Activated naive CD4-positive, alpha-beta T cell treated with Interleukin-2 at 50 U/mL for 16 hours (primary cell): ENCODE results near the gene EPHA2.
"Not testable (repeated sequence)": the region's sequence is repeated elsewhere in the genome, so short reads cannot be mapped to it uniquely, and the experiment has no call there.

ENCODE experiments used
- DNase-seq: peaks from one replicate; pipeline ENCODE4 v3.0.0-alpha.2; 2020

EPHA2 gene

DNA sequence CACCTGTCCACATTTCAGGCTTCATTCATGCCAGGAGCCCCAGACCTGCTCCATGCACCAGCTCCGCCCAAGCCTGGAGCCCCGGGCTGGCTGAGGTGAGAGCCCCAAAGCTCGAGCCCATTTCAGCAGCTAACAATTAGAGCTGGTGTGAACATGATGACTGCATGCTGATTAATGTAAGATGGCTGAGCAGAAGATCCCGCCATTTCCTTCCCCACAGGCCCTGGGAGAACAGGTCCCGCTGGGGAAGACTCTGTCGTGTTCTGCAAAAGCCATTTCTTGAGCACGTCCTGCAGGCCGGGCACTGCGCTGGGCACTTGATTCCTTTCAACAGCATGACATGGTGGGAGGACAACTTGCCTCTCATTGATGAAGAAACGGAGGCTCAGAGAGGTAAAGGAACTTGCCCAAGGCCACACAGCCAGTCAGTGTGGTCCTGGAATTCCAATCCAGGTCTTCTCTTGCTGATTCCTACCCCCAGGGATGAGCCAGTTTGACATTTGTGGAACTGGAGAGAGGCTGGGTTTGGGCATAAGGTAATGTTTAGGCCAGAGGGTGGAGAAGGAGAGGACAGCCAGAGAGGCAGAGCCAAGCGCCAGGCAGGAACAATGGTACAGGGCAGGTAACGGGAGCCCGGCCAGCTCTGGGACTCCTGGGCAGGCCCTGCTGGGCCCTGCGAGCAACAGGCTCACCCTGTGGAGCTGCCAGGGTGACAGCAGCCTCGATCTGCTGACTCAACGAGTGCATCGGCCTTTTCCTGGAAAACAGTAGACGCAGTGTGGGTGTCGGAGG is 28.1 kb upstream of the EPHA2 start:
- DNase-seq: no peak

DNA sequence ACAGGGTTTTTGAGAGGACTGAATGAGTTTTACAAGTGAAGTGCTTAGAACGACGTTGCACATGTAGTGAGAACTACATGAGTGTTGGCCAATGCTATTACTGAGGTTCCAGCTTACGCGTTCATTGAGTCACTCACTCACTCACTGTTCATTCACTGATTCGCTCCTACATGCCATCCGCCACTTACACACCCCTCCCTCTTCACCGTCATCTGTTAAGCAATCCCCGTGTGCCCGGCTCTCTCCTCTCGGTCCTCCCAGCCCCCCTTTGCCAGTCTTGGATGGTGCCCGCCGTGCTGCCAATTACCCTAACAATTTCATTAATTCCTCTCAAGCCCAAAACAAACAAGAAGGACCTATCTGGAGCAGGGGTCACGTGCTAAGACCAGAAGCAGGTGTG is 27.3 kb upstream of the EPHA2 start:
- no peak for DNase-seq

DNA sequence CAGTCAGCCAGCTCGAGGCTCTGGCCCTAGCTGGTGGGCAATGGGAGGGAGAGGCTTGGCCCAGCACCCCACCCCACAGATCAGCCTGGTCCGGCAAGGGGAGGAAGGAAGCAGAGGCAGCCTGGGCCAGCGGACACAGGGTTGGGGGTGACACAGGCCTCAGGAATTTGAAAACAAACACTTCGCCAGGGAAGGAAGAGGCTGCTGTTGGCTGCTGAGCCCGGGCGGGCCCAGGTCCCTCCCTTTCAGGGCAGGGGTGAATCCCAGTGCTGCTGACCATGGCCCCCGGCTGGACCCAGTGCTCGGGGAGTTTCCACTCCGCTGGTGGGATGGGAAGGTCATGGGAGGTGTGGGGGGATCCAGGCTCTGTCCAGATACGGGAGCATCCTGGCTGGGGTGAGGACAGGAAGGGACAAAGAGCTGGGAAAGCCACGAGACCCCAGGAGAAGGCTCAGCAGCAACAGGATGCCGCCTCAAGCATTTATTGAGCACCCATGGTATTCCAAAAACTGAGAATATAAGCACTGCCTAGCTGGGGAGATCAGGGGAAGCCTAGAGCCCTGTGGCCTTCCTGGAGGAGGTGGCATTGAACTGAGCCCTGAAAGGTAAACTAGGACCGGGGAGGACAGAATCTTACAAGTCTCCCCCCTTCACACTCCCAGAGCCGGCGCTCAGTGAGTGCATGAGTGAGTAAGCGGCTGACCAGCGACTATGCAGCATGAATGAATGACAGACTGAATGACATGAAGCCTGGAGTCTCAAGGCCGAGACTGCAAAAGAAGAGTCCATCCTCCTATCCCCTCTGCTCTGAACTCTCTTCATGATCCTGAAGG is 26.2 kb upstream of the EPHA2 start:
- no peak for DNase-seq

DNA sequence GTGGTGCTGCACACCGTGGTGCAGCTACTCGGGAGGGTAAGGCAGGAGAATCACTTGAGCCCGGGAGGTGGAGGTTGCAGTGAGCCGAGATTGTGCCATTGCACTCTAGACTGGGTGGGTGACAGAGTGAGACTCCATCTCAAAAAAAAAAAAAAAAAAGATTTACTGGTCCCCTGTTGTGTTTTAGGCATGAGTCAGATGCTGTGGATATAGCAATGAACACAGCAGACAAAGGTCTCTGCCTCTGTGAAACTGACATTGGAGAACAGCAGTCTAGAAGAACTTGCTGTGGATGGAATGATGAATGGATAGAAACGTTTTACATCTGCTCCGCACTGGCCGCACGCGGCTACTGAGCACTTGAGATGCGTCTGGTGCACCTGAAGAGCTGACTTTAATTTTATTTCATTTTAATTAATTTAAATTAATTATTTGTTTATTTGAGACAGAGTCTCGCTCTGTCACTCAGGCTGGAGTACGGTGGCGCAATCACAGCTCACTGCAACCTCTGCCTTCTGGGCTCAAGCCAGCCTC is 24.5 kb upstream of the EPHA2 start:
- no peak for DNase-seq

DNA sequence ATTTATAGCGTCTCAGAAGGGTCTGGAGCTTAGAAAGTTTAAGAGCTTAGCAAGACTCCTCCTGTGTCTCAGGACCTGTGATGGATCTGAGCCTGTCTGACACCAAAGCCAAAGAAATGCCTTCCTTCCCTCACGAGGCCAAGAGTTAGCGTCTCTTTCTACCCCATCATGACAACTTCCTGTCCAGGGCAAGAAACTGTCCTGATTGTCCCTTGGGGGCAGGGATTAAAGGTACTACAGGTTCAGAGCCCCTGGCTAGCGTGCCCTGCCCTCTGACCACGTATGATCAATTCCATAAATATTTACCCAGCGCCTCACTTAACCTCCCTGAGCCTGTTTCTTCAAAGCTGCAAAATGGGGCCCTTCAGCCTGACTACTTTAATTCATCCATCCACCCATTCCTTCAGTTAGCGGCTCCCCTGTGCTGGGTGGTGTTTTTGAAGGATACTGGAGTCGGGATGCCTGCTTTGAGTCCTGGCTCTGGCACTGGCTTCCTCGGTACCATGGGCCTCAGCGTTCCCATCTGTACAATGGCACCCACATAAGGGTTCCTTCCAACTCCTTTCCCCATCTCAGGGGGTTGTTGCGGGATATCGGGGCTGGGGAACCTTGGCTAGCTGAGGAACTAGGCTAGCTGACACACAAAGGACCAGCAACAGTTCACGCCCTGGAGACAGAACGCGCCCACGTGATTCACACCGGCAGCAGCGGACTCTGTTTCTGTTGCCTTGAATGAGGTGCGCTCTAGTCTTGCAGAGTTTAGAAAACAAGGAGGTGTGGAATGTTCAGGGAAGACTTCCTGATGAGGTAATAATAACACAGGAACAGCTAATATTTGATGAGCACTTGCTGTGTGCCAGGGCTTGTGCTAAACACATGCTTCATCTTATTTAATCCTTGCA is 23.0 kb upstream of the EPHA2 start:
- no peak for DNase-seq

DNA sequence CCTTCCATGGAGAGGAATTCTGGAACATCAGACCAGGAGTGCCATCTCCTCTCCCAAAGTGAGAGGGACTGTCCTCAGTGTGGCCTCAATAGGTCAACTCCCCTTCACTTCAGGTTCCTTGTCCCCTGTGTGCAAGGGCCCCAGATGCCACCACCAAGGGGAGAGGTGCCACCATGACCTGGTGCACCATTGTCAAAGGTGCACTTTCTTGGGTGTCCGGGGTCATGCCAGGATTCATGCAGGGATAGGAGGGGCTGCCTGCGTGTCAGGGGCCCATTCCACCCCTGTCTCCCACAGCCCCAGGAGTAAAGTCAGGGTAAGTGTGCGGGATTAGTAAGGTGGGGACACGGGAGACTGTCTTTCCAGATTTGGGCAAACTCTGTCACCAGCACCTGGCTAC is 21.4 kb upstream of the EPHA2 start:
- no peak for DNase-seq

DNA sequence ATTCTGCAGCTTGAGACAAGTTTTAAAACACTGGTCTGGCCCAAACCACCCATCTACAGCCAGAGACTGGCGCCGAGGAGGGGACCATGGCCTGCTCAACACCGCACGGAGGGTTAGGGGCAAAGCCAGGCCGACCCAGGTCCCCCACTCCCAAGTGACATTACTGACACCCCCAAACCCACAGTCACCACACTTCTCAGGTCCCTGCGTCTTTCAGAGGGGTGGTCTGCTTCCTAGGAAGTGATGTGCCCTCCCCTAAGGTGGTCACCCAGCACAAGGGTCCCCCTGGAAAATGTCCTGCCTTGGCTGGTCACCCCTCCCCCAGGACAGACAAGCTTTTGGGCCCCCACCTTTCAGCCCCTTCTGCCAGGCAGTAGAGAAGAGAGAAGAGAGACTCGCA is 20.8 kb upstream of the EPHA2 start:
- DNase-seq: no peak

DNA sequence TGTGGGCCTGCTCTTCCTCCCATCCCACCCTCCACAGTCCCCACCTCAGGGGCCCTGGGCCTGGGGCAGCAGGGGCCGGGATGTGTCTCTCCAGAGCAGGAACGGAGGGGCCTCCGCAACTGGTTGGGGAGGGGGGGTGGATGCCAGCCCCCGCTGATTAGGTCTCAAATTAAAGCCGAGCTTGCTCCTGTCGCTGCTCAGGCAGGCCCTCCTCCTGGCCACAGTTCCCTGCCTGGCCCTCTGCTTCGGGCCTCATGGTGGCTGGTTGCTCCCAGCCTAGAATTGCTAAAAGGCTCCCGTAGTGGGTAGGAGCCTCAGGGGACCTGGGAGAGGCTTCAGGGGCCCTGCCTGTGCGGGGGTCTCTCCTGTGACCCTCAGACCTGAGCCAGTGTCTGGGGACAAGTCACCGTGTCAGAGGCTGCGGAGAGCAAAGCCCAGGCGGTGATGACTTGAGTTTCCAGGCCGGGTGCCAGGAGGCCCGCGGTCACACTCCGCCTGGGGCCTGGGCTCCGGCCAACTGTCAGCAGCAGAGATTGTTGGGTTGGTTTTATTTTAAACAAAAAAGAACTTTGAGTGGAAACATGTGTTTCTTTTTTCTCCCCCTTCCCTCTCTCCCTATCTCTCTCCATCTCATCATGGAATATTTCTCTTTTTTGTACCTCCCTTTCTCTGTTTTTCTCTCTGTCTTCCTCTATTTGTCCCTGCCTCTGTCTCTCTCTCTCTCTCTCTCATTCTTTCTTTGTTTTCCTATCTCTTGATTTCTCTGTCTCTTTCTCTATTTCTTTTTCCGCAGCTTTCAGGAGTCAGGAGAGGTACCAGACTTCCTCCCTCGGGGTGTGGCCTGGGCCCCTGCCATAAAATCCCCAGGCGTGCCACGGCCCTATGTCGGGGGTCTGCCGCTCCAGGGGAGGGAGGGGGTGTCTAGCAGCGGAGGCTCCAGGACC is 20.0 kb upstream of the EPHA2 start:
- no peak for DNase-seq

DNA sequence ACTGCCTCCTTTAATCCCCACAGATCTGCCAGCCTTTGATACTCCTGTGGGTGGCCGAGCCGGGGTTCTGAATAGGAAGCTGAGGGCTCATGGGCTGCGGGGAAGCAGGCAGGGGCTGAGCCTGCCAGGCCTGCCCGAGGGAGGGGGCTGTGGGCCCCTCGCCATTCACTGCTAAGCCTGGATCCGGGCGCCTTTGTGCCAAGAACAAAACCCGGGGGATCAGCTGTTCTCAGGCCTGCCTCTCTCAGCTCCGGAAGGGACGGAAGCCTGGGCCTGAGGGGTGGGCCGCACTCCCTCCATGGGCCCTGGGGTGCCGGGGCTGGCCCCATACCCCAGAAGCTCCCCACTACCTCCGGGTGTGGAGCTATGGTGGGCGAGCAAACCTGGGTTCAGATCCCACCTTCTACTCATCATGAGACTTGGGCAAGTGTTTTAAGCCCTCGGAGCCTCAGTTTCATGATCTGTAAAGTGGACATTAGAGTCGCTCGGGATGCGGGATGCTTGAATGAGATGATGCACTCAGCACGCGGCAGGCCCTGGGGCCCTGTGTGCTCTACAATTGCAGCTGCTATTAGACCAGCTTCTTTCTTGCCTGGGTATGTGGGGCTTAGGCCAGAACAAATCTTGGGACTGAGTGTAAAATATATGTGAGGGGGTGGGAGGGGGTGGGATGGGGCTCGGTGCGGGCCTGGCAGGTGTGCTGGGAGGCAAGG is 19.2 kb upstream of the EPHA2 start:
- DNase-seq: no peak

DNA sequence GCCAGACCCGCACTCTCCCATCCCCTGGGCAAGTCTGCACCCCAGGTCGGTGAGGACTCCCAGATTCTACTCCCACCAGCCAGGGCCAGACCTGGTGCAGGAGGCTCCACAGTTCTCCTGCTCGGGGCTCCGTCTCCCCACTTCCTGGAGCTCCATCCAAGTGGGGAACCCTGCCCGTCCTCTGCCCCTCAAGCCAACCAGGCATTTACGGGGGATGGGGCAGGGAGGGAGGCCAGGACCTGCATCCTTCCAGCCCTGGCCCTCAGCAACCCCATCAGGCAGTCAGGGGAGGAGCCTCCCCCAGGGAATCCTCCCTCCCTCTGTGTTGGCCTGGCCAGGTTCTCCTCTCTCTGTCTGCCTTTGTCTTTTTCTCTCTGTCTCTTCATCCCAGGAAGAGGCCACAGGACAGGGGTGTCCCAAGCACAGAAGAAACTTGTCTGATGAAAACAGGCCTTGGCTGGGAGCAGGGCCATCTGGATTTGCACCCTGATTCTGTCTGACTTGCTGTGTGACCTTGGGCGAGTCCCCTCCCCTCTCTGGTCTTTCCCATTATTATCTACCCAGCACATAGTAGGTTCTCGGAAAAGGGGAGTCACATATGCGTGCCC is 18.5 kb upstream of the EPHA2 start:
- DNase-seq: no peak

DNA sequence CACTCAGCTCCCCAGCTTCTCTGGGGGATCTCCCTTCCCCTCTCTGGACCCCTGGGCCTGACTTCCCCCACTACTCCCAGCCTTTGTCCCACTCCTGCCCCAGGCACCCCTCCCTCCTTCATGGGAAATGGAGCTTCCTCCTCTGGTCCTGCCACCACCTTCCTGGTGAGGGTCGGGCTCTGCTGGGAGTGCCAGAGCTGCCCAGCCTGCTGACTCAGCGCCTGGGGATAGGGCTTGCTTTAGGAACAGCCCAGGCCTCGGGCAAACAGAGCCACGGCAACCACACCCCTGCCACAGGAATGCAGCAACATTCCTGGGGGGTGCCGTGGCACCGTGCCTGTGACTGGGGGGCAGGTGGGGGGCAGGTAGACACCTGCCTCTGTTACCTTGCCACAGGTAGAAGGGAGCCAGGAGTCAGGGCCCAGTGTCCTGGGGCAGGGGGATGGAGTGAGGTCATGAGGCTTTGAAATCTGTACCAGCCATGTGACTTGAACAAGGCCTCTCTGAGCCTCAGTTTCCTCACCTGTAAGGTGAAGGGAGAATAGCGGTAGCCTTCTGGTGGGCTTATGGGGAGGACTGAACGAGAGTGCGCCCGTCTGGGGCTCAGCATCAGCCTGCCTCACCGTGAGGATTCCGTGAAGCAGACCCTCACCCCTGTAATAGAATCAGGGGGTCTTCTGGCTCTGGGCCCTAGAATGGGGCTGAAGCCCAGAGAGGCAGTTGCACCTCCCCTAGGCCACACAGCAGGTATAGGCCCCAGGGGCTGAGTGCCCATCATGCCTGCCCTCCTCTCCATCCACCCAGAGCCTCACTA is 17.8 kb upstream of the EPHA2 start:
- no peak for DNase-seq

DNA sequence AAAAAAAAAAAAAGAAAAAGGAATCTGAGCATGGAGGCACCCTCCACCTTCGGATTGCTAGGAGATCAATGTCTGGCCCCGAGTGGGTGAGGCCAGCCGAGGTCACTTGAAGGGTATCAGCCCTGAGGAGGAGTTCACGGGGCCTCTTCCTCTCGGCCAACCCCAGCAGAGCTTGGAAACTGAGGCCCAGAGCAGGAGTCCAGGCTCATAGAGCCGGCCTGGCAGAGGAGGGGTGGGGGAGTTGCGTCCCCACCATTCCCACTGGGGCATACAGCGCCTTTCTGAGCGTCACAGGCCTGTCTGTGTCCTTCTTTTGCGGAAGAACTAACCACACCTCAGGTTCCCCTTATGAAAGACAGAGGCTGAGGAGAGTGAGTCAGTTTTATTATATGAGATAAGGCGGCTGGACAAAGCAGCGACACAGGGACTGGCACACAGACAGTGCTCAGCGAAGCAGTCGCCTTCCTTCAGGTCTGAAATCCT is 17.1 kb upstream of the EPHA2 start:
- DNase-seq: no peak

DNA sequence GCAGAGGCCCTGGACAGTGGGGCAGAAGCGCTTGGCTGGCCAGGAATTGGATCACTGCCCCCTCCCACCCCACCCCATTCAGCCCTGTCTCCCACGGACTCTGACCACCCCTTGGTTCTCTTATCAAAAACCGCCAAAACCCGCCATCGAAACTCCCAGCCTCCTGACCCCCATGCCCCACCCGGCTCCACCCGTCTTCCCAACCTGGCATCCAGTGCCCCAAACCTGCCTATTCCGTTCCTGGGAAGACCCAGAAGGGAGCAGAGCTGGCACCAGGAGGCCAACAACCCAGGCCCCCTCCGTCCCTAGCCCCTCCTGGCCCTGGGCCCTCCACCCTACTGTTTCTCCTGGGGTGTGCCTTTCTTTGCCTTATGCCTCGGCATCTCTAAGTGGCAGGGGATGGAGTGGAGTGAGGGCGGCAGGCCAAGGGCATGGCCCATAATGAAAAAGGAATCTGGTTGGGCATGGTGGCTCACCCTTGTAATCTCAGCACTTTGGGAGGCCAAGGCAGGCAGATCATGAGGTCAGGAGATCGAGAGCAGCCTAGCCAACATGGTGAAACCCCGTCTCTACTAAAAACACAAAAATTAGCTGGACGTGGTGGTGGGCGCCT is 16.5 kb upstream of the EPHA2 start:
- DNase-seq: no peak

DNA sequence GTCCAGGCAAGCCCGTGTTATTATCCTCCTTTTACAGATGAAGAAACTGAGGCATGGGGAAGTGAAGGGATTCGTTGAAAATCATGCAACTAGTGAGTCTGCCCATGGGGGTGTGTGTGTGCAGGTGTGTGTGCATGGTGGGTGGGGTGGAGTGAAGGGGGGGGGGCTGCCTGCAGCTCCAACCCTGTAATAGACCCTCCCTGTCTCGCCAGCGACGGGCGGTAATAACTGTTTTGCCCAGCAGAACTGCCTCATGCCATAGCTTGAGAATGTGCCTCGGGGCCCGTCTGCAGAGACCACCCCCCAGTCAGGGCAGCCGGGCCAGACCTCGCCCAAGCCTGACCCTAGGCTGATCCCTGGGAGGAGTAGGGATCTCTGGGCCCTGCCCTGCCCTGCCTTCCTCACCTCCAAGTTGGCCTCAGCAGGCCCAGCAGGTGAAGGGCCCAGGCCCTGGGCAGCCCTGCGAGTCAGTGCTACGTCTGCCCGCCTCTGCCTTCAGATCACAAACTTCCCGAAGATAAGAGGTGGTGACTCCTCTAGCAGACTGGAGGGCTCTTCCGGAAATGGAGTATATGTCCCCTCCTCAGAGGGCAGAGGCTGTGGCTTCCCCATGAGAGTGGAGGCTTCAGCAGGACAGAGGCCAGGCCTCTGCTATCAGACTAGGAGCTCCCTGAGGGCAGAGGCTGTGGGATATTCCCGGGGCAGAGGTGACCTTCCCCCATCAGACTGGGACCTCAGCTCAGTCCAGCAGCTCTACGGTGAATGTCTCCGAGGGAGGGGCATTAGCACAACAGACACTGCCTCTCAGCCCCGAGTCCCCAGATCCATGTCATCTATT is 15.7 kb upstream of the EPHA2 start:
- DNase-seq: no peak

DNA sequence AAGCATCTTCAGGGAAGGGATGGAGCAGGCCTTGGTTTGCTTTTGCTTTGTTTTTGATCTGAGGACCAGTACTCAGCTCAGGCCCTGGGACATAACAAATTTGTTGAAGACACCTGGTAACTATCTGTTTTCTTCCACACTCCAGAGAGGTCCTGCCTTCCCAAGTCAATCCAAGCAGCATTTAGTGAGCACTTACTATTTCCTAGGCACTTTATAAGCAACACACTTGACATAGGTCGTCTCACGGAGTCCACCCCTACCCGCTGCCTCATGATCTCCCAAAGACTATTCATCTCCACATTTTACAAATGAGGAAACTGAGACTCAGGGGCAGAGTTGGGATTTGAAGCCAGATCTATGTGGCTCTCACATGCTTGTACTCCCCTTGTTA is 14.4 kb upstream of the EPHA2 start:
- DNase-seq: no peak

DNA sequence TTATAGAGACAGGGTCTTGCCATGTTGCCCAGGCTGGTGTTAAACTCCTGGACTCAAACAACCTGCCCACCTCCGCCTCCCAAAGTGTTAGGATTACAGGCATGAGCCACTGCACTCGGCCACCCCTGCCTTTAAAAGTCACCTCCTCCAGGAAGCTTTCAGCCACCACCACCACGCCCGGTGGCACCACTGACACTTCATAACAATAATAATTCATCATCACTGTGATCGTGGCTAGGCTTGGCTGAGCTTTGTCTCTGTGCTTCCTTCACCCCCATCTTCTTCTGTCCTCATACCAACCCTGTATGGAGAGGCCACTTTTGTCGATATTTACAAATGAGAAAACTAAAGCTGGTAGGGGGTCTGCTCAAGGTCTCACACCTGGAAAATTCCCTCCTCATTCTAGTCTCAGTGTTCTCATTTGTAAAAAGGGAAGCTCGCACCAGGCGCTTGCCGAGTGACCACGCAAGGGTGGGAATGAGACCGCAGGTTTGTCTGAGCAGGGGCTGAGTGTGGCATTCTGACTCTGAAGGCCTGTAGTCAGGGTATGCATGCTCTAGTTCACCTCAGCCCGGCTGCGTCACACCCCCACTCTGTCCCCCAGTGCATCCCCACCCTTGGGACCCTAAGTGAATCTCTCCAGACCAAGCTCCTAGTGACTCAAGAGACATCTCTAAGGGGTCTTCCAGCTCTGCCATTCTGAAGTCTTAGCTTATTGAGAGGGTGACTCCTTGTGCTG is 12.9 kb upstream of the EPHA2 start:
- DNase-seq: peak; percentile 21

DNA sequence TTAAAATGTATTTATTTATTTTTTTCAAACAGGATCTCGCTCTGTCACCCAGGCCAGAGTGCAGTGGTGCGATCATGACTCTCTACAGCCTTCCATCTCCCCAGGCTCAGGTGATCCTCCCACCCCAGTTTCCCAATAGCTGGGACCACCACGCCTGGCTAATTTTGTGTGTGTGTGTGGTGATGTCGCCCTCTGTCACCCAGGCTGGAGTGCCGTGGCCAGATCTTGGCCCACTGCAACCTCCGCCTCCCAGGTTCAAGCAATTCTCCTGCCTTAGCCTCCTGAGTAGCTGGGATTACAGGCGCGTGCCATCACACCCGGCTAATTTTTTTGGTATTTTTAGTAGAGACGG is 12.3 kb upstream of the EPHA2 start:
- DNase-seq: not testable (repeated sequence)
